NCI-H524 (cell line): ENCODE data around the gene FLII.

Experiments
- DNase-seq, 2 experiments: peaks; one replicate each; lab custom pipeline; 2025; lab: John Stamatoyannopoulos, UW

The FLII gene

DNA sequence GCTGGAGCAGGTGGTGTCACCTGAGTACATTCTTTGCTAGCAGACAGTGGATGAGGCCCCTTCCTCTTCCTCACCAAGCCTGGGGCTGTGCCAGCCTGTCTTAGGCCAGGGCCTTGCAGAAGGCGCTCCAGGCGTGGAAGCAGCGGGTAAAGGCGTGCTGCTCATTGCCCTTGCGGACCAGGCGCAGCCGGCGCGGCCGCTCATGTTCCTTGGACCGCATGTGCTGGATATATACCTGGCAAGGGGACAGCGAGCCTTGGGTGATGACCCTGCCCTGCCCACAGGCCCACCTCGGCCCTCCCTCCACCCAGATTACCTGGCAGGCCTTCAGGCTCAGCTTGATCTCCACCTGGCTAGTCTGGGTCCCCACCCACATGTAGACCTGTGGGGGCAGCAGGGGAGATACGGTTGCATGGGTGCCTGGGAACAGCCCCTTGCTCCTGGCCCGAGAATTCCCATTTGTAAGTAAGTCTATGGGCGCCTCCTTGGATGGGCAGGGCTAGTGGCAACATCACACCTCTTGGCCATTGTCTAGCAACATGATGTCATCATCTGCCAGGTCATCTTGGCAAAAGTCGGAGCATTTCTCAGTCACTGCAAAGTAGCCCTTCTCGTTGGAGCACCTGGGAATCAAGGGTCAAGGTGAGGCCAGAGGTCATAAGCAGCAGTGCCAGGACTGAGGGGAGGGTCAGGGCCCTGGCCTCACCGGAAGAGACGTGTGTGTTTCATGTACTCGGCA is 13.3 kb downstream of the FLII start:
- no peak for DNase-seq

DNA sequence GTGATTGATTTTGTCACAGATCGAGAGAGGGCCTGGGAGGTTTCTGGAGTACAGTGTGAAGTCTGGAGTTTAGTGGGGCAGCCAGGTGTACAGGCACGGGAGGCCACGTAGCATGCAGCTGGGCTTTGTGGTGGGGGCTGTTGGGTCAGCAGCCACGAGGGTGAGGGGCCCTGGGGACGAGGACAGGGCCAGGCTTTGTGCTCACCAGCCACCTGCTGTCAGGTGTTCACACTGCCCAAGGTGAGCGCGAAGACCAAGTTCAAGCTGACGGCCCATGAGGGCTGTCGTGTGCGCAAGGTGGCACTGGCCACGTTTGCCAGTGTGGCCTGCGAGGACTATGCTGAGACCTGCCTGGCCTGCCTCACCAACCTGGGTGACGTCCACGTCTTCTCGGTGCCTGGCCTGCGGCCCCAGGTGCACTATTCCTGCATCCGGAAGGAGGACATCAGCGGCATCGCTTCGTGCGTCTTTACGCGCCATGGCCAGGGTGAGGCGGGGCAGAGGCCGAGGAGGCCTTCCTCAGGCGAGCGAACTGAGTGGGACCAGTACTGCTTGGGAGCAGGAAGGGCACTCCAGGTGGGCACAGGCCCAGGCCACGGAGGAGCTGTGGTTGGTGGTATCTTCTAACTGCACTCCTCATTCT is 17.2 kb downstream of the FLII start:
- no peak for DNase-seq

DNA sequence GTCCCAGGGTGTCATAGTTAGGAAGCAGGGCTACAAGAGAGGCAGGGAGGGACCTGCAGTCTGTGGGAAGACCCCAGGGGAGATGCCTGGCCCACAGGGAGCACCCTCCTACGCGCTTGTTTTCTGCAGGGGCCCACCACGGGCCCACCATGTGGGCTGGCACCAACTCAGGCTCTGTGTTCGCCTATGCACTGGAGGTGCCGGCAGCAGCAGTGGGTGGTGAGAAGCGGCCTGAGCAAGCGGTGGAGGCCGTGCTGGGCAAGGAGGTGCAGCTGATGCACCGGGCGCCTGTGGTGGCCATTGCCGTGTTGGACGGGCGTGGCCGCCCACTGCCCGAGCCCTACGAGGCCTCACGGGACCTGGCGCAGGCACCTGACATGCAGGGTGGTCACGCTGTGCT is 18.1 kb downstream of the FLII start:
- DNase-seq: no peak

DNA sequence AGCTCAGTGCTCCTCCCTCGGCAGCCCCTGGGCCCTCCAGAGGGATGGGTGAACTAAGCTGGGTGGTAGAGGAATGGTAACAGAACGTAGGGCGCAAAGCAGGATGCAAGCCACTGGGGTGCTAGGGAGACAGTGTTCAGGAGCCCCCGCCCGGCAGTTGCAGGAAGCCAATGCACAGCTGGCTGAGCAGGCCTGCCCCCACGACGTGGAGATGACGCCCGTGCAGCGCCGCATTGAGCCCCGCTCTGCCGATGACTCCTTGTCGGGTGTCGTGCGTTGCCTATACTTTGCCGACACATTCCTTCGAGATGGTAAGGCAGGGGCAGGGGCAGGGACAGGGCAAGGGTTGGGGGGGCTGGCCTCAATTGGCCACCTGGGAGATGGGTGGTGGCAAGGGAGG is 20.2 kb downstream of the FLII start:
- DNase-seq: no peak

DNA sequence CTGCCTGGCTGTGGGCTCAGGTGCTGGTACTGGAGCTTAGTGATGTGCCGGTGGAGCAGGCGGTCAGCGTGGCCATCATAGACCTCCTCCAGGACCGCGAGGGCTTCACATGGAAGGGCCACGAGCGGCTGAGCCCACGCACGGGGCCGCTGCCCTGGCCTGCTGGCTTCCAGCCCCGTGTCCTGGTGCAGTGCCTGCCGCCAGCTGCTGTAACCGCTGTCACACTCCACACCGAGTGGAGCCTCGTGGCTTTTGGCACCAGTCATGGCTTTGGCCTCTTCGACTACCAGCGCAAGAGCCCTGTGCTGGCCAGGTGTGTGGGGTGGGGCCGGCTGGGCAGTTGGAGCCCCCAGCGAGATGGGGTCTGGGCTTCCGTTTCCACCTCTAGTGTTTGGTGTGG is 21.1 kb downstream of the FLII start:
- DNase-seq: no peak

DNA sequence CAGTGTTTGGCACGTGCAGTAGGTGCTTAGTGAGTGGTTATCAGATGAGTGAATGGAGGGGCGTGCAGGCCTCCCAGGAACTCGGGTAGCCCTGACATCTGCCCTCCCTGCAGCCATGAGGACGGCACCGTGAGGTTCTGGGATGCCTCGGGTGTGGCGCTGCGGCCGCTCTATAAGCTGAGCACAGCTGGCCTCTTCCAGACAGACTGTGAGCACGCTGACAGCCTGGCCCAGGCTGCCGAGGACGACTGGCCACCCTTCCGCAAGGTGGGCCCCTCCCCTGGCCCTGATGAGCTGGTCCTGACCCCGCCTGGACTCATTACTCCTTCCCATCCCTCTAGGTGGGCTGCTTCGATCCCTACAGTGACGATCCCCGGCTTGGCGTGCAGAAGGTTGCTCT is 22.0 kb downstream of the FLII start:
- DNase-seq: no peak

DNA sequence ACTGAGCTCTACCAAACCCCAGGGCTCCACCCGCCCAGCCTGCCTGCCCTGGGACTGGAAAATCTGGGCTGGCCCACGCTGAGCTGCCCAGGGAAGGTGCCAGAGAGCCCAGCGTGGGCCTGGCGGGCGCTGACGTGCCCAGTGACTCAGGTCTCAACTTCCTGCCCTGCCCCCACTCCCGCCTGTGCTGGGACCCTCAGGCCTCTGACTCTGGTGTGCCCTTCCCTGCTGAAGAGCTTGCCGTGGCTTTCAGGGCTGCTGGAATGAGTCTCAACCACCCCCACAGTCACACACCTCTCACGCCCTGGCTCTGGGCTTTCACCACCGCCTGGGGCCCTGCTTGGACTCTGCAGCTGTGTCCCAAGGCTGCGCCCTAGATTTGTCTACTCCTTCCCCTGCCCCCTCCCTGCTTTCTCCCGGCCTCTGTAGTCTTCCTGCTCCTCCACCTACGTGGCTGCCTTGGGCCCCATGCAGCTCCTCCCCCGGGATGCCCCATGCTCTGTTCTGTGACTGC is 22.7 kb downstream of the FLII start:
- no peak for DNase-seq

DNA sequence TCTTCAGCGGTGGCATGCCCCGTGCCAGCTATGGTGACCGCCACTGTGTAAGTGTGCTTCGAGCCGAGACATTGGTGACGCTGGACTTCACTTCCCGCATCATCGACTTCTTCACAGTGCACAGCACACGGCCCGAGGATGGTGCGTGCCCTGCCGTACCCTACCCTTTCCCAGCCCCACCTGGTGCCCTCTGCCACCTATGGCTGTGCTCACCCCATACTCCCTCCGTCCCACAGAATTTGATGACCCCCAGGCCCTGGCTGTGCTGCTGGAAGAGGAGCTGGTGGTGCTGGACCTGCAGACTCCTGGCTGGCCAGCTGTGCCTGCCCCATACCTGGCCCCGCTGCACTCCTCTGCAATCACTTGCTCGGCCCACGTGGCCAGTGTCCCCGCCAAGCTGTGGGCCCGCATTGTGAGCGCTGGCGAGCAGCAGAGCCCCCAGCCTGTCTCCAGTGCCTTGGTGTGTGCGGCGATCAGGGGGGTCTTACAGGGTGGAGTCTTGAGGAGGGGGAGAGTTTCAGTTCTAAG is 23.6 kb downstream of the FLII start:
- DNase-seq: no peak

DNA sequence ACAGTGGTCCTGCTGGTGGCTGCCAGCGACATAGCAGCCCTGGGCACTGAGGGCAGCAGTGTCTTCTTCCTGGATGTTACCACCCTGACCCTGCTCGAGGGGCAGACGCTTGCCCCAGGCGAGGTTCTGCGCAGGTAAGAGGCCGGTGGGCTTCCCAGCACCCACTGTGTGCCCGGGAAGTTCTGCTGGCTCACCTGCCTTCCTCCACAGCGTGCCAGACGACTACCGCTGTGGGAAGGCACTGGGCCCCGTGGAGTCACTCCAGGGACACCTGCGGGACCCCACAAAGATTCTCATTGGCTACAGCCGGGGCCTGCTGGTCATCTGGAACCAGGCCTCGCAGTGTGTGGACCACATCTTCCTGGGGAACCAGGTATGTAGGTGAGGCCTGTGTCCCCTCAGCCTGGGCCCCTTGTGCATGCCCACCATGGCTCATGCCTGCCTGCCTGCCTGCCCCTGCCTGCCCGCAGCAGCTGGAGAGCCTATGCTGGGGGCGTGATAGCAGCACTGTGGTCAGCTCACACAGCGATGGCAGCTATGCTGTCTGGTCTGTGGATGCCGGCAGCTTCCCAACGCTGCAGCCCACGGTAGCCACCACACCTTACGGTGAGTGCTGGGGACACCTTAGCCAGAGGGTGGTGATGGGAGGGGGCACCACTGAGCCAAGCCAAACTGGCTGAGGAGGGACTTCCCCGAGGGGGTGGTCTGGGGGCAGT is 24.6 kb downstream of the FLII start:
- no peak for DNase-seq

DNA sequence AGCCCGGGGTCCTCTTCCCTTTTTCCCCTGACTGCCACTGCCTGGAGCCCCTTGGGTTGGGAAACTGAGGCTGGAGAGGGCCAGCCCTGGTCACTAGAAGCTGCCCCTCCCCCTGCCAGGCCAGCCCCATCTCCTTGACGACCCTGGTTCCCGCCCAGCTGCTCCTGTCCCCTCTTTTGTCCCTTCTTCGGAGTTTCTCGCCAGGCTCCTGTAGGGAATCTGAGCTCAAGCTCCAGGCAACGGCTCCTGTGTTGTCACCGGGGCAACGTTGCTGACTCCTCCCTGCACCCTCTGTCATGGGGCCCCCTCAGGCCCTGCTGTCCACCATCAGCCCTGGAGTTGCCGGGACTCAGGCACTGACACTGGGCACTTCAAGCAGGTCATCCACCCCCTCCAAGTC is 27.4 kb downstream of the FLII start:
- DNase-seq: no peak

DNA sequence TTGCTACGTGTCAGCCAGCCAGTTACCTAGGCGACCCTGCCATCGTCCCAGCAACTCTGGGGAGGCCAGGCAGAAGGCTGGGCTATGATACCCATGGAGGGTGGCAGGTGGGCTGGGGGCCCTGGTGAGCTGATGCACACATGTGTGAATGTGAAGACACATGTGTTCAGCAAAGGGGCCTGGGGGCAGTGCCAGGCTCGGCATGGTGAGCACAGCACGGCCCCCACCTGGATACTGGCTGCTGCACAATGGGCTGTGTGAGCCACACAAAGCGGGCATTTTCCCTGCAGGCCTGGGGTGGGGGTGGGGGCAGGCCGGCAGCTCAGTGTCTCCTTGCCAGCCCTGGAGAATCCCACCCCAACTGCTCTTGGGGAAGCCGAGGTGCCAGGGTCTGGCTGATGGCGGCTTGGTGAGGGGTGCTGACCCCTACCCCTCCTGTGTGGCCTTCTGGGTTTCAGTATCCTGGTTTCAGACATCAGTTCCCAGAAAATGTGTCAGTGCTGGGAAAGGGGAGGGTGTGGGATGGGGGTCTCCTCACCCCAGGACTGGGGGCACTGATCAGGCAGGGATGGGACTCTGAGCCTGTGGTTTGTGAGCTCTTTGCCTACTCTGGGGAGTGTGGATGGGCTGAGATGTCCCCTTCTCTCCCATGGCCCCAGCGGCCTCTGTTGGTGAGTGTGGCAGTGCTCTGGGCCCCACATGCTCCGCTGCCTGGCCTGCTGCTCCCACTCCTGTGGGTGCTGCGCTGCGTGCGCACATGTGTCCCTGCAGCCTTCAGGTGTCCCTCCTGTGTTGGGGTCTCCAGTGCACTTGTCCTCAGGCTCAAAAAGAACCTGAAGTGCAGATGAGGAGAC is 28.0 kb downstream of the FLII start:
- DNase-seq: peak in 1 of 2 experiments; percentile 79

DNA sequence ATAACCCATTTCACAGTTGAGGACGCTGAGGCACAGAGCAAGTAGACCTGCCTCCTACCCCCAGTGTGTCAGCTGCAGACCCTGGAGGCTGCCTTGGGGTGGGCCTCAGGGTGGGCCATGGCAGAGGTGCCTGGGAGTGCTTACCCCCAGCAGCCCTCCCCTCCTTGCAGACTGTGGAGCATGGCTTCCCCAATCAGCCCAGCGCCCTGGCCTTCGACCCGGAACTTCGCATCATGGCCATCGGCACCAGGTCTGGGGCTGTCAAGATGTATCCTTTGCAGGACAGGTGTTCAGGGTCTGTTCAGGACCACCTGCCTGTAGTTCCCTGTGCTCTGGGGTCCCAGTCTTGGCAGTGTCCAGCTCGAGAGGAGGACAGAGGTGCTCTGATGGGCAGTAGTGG is 28.8 kb downstream of the FLII start:
- no peak for DNase-seq

DNA sequence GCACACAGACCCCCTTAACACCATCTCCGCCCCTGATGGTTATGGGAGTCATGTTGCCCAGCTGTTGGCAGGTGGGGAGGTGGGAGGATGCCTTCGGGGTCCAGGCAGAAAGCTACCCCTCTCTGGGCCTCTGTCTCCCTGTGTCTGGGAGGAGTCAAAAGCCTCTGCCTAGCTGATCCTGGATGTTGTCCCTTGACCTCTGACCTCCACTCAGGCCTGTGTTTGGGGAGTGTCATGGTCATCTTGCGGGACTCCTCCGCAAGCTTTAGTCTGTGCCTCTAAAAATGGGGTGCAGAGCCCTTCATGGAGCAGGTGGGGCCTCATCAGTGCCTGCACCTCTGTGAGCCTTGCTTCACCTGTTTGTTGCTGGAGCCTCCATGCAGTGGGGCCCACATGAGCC is 29.3 kb downstream of the FLII start:
- DNase-seq: no peak

DNA sequence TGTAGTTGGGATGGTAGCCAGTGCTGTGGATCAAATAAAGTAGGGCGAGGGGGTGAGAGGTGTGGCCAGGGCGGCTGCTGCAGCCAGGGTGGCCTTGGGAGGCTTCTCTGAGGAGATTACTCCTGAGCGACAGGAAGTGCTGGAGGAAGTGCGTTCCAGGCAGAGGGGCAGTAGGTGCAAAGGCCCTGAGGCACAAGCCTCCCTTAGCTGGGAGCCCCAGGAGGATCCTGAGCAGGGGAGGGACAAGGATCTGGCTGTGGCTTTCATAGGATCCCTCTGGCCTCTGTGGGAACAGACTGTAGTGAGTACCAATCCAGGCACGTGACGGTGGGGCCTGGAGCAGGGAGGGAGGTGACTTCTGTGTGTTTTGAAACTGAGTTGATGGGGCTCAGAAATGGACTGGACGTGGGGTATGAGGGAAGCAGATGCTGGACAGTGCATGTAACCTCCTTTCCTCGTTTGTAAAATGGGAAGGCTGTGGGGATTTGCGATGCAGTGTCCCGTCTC is 30.3 kb downstream of the FLII start:
- DNase-seq: no peak

DNA sequence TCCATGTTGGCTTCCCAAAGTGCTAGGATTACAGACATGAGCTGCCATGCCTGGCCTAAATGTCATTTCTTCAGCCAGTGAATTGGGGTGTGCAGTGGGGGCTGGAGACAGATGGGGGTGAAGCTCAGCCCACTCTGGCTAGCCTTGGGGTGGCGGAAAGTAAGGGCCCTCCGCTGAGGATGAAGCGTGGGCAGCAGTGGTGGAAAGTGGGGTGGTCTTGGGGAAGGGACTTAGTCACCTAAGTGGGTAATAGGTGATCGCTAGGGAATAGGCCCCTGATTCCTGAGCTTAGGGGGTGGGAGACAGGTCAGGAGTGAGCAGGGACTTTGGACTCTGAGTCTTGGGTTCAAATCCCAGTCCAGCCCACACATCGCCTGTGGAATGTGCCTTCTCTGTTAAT is 30.9 kb downstream of the FLII start:
- no peak for DNase-seq

DNA sequence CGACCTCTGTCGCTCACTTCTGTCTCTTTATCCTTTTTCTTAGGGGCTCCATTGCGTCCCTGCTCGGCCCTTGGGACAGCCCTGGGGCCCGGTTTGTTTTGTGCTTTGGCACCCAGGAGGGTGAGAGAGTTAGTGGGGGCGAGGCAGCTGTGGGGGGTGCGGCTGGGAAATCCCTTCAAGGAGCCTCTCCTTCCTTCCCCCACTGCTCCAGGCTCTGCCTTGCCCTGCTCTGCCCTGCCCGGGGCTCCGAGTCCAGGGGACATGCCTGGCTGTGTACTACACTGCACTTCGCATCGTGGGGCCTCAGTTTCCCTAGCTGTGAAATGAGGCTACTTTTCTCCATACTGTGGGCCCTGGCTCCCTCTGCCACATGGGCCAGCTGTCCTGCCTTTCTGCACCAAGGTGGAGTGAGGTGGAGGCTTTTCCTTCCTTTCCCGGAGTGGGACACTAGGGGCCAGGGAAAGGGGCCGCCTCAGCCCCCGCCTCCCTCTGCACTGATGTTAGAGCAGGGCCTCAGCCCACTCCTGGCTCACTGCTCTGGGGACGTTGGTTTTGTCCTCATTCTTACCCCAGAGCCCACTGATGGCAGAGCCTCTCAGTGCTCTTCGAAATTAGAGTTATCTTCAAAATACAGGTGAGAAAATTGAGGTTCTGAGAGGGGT is 32.1 kb downstream of the FLII start:
- no peak for DNase-seq

DNA sequence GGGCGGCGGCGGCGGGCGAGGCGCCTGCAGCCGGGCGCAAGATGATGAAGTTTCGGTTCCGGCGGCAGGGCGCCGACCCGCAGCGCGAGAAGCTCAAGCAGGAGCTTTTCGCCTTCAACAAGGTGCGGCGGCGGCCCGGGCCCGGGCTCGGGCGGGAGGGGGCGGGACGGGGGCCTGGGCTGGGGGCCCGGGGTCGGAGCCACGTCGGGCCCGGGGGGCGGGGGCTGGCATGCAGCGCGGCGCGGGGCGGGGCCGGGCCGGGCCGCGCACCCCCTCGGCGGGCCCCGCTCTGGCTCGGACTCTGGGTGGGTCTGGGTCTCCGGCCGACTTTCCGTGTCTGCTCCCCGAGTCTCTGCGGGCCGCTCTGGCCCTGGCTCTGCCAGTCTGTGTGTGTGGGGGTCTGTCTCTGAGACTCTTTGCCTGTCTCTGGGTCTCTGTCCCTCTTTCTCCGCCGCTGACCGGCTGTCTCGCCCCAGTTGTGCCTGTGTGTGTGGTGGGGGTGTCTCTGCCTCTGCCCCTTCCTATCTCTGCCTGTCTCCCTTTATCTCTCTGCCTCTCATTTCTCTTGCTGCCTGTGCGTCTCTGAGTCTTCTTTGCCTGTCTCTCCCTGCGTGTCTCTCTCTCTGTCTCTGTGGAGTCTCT is 32.8 kb downstream of the FLII start:
- peak in 1 of 2 experiments; percentile 21 for DNase-seq

DNA sequence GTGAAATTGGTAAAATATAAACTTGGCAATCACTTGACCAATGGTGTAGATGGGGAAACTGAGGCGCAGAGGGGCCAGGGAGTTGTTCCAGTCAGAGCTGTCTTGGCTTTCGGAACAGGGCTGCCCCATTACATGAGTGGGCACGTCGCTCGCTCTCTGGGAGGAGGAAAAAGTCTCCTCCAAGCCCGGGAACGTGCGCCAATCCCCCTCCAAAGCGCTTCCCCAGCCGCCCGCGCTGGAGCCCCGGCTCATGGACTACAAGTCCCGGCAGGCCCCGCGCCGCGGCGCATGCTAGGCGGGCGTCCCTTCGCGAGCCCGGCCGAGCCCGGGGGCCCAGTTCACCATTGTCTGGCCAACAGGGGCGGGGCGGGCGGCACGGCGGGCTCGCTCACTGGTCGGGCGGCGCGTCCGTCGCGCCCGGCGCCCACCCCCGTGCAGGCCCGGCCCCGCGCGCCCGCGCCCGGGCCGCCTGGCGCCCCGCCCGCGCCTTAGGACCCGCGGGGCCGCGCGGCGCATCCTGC is 33.4 kb downstream of the FLII start, which contains the start of gene LLGL1:
LLGL1 (plus strand) TSS at position 515 of the 521 bp plus-strand sequence. CDS start 48 bp downstream, outside the sequence.
- peak; percentile 90 to 94 for DNase-seq

DNA sequence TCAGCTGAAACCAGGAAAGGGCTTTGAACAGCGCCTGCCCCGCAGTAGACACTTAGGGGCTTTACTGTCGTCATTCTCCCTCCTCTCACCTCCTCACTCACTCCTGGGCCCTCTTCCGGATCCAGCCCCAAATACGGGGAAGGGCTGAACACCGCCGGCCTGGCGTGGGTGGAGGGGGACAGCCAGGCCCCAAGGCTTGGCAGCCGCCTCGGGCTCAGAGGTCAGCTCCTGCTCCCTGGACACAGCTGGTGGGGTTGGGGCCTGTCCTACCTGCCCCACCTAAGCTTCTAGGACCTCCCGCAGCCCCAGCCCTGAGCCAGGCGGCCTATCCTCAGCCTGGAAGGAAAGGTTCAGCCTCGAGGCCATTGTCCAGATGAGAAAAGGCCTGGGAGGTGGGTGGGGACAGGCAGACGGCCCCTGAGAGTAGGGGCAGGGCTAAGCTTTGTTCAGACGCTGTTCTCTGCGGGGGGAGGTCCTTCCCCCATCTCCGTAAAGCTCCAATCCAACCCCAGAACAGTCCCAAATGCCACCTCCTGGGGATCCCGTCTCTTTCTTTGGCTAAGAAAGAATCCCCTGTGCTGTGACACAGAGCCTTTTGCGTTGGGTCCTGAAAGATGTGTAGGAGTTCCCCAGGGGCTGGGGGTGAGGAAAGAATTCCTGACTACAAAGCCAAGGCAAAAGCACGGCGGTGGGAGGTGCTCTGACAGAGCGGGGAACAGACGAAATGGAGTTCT is 34.0 kb downstream of the FLII start:
- no peak for DNase-seq

DNA sequence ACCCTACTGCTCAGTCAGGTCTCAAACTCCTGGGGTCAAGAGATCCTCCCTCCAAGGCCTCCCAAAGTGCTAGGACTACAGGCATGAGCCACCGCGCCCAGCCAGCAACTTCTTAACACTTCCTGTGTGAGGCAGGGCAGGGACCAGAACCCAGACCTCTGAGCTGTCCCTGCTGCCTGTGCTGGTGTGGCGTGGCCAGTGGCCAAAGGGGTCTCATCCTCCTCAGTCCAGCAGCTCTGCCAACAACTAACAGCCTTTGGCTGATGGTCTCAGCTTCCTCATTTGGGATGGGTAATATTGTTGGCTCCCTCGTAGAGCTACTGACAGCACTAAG is 34.5 kb downstream of the FLII start:
- no peak for DNase-seq
